H9 (cell line): Measurements from ENCODE around the gene KCNA4. TPM values are rescaled to one million over a fixed set of nuclear protein-coding genes. Genes with fewer than 3 reads are reported as not detected.

ENCODE experiments used
- DNase-seq: peaks from one replicate; pipeline ENCODE4 v3.0.0-alpha.2; 2017
- H2AFZ ChIP-seq: one replicate; pipeline ENCODE4 v1.6.1; 2013; ENCODE audit warnings: mild to moderate bottlenecking, low read length, control low read depth, moderate library complexity
- H2AK5ac ChIP-seq: 2 replicates; pipeline ENCODE4 v1.6.1; 2013; ENCODE audit warnings: low read length, control low read depth, mixed read lengths; ENCODE audit not compliant: insufficient read length
- H2BK120ac ChIP-seq: one replicate; pipeline ENCODE4 v1.6.1; 2013; ENCODE audit warnings: low read depth, mild to moderate bottlenecking, low read length, control low read depth, inconsistent platforms; ENCODE audit not compliant: poor library complexity, severe bottlenecking
- H2BK12ac ChIP-seq: 2 replicates; pipeline ENCODE4 v1.6.1; 2013; ENCODE audit warnings: low read length, control low read depth, mixed read lengths, low read depth; ENCODE audit not compliant: insufficient read length
- H2BK15ac ChIP-seq: 2 replicates; pipeline ENCODE4 v1.6.1; 2013; ENCODE audit warnings: low read depth, low read length, control low read depth
- H2BK20ac ChIP-seq: one replicate; pipeline ENCODE4 v1.6.1; 2013; ENCODE audit warnings: low read depth, mild to moderate bottlenecking, low read length, control low read depth, inconsistent platforms; ENCODE audit not compliant: poor library complexity, severe bottlenecking
- H2BK5ac ChIP-seq: 2 replicates; pipeline ENCODE4 v1.6.1; 2013; ENCODE audit warnings: low read length, control low read depth, mixed read lengths; ENCODE audit not compliant: insufficient read length
- H3K14ac ChIP-seq: 2 replicates; pipeline ENCODE4 v1.6.1; 2013; ENCODE audit warnings: low read length, control low read depth; ENCODE audit not compliant: insufficient read depth
- H3K18ac ChIP-seq: 2 replicates; pipeline ENCODE4 v1.6.1; 2013; ENCODE audit warnings: low read depth, mild to moderate bottlenecking, mixed read lengths, low read length, control low read depth; ENCODE audit not compliant: insufficient read length
- H3K23ac ChIP-seq: 2 replicates; pipeline ENCODE4 v1.6.1; 2013; ENCODE audit warnings: low read length, control low read depth, mixed read lengths, low read depth; ENCODE audit not compliant: insufficient read length
- H3K23me2 ChIP-seq: 2 replicates; pipeline ENCODE4 v1.6.1; 2013; ENCODE audit warnings: low read depth, mild to moderate bottlenecking, mixed read lengths, low read length, control low read depth; ENCODE audit not compliant: insufficient read length, poor library complexity, severe bottlenecking
- H3K27ac ChIP-seq: 2 replicates; pipeline ENCODE4 v1.5.1; 2013; ENCODE audit warnings: low read length, control low read depth, mixed read lengths, low read depth; ENCODE audit not compliant: insufficient read length
- H3K27me3 ChIP-seq: 2 replicates; pipeline ENCODE4 v1.6.1; 2013; ENCODE audit warnings: low read length, control low read depth, inconsistent platforms; ENCODE audit not compliant: insufficient read depth
- H3K4ac ChIP-seq: 2 replicates; pipeline ENCODE4 v1.6.1; 2013; ENCODE audit warnings: low read depth, mild to moderate bottlenecking, control low read depth, inconsistent platforms, low read length, moderate library complexity
- H3K4me1 ChIP-seq: 2 replicates; pipeline ENCODE4 v1.6.1; 2013; ENCODE audit warnings: low read length, control low read depth, inconsistent platforms; ENCODE audit not compliant: insufficient read depth
- H3K4me2 ChIP-seq: 2 replicates; pipeline ENCODE4 v1.6.1; 2013; ENCODE audit warnings: low read length, control low read depth, mixed read lengths; ENCODE audit not compliant: insufficient read length, insufficient read depth
- H3K56ac ChIP-seq: 2 replicates; pipeline ENCODE4 v1.6.1; 2013; ENCODE audit warnings: low read depth, mild to moderate bottlenecking, mixed read lengths, low read length, control low read depth; ENCODE audit not compliant: insufficient read length
- H3K79me1 ChIP-seq: 2 replicates; pipeline ENCODE4 v1.6.1; 2013; ENCODE audit warnings: low read depth, mild to moderate bottlenecking, moderate library complexity, low read length, control low read depth, inconsistent platforms; ENCODE audit not compliant: insufficient read depth, poor library complexity, severe bottlenecking
- H3K79me2 ChIP-seq: 2 replicates; pipeline ENCODE4 v1.6.1; 2013; ENCODE audit warnings: low read length, control low read depth, inconsistent platforms; ENCODE audit not compliant: insufficient read depth
- H3K9ac ChIP-seq: 2 replicates; pipeline ENCODE4 v1.6.1; 2013; ENCODE audit warnings: low read length, control low read depth, mixed read lengths; ENCODE audit not compliant: insufficient read length; ENCODE audit errors: extremely low read depth
- H3K9me3 ChIP-seq: one replicate; pipeline ENCODE4 v1.6.1; 2013; ENCODE audit warnings: low read depth, low read length, inconsistent platforms; ENCODE audit not compliant: control insufficient read depth
- H3T11ph ChIP-seq: one replicate; pipeline ENCODE4 v1.6.1; 2013; ENCODE audit warnings: mild to moderate bottlenecking, low read length, control low read depth, inconsistent platforms
- H4K20me1 ChIP-seq: one replicate; pipeline ENCODE4 v1.6.1; 2013; ENCODE audit not compliant: control insufficient read depth, insufficient read length, insufficient read depth
- H4K5ac ChIP-seq: 2 replicates; pipeline ENCODE4 v1.6.1; 2013; ENCODE audit warnings: low read depth, mild to moderate bottlenecking, mixed read lengths, low read length, control low read depth; ENCODE audit not compliant: insufficient read length
- H4K8ac ChIP-seq: replicated peaks from 2 replicates; pipeline ENCODE4 v1.6.1; 2013; ENCODE audit warnings: low read length, control low read depth, mixed read lengths, low read depth; ENCODE audit not compliant: insufficient read length
- H4K91ac ChIP-seq: 2 replicates; pipeline ENCODE4 v1.6.1; 2013; ENCODE audit warnings: low read depth, mild to moderate bottlenecking, moderate library complexity, mixed read lengths, low read length, control low read depth; ENCODE audit not compliant: insufficient read length
- H3K27ac Mint-ChIP-seq, 3 experiments: 2 replicates in 2 of 3; 3 replicates in 1 of 3; pipeline ENCODE4 v1.8.0; 2020 to 2021; ENCODE audit warnings: mixed read lengths in 3 of 3, mild to moderate bottlenecking in 1 of 3, moderate library complexity in 1 of 3
- H3K27me3 Mint-ChIP-seq: 2 replicates; pipeline ENCODE4 v1.8.0; 2021; ENCODE audit warnings: low read depth, mild to moderate bottlenecking, moderate library complexity, mixed read lengths
- H3K36me3 Mint-ChIP-seq, 3 experiments: 2 replicates in 2 of 3; 3 replicates in 1 of 3; pipeline ENCODE4 v1.8.0; 2020 to 2021; ENCODE audit warnings: low read depth in 3 of 3, mixed read lengths in 3 of 3; ENCODE audit not compliant: insufficient read depth in 1 of 3
- H3K4me1 Mint-ChIP-seq, 2 experiments: 2 replicates each; pipeline ENCODE4 v1.8.0; 2020; ENCODE audit warnings: mixed read lengths in 2 of 2
- H3K4me3 Mint-ChIP-seq, 2 experiments: 2 replicates in 1 of 2; 3 replicates in 1 of 2; pipeline ENCODE4 v1.8.0; 2020 to 2021; ENCODE audit warnings: mild to moderate bottlenecking in 2 of 2, mixed read lengths in 2 of 2, moderate library complexity in 1 of 2
- H3K9me3 Mint-ChIP-seq, 2 experiments: 2 replicates in 1 of 2; 3 replicates in 1 of 2; pipeline ENCODE4 v1.8.0; 2020; ENCODE audit warnings: mild to moderate bottlenecking in 2 of 2, mixed read lengths in 2 of 2, moderate library complexity in 1 of 2
- CTCF ChIP-seq: fragments of 200-600 bp; sonication (generic); conservative IDR thresholded peaks from 3 replicates; pipeline ENCODE4 v1.8.0; 2021; ENCODE audit warnings: antibody characterized with exemption, mild to moderate bottlenecking
- WGBS: extraction: QIAGEN DNeasy Blood & Tissue Kit; methylation state at CpG from one replicate; pipeline ENCODE4 v1.1.7; 2013; ENCODE audit warnings: missing lambda C conversion rate, low lambda C conversion rate, mixed read lengths; ENCODE audit not compliant: insufficient read length; ENCODE audit errors: extremely low coverage; 5-methylcytosine and 5-hydroxymethylcytosine counted together
- total RNA-seq: library from RNA; stranded (reverse); gene quantifications from 2 replicates; pipeline ENCODE4 v1.2.1, GENCODE V29; 2021

KCNA4 gene
- total RNA-seq, 1 experiment from 2014 or later: not detected

- no peaks in the 10 kb centered on the region for H3K79me2 ChIP-seq
- H3K56ac ChIP-seq: no peak overlapping the region
- TF ChIP-seq CTCF: peak; percentile 75
- H3K27ac ChIP-seq: no peak overlapping the region
- H3K23ac ChIP-seq: no peak overlapping the region
- no peak overlapping the region for H4K8ac ChIP-seq
- H3K4ac ChIP-seq: no peak overlapping the region
- no peak overlapping the region for H3K14ac ChIP-seq
- H4K91ac ChIP-seq: no peak overlapping the region
- H2BK20ac ChIP-seq: no peak overlapping the region
- no peak overlapping the region for H4K5ac ChIP-seq
- no peak overlapping the region for H2AK5ac ChIP-seq
- H3K9ac ChIP-seq: no peak overlapping the region
- H3K27me3 ChIP-seq: no peaks in the 10 kb centered on the region
- DNase-seq: peak; percentile 72
- Mint-ChIP-seq H3K4me3 (no peak overlapping the region), H3K27me3 (no peaks in the 10 kb centered on the region), H3K9me3 (no peaks in the 10 kb centered on the region; a peak in 1 of 5 replicates), H3K36me3 (no peaks in the 10 kb centered on the region), H3K27ac (no peak overlapping the region), H3K4me1 (peaks cover 39 to 40% of the 10 kb centered on the region in 2 experiments)
- peaks cover 5% of the 10 kb centered on the region; the same call in 1 of the 2 replicates for H3K4me1 ChIP-seq
- no peak overlapping the region for H3K18ac ChIP-seq
- no peaks in the 10 kb centered on the region for H3K23me2 ChIP-seq
- WGBS: no CpG with 5 or more reads among the region's 2 CpGs
- no peaks in the 10 kb centered on the region for H3K9me3 ChIP-seq
- no peak overlapping the region for H2BK5ac ChIP-seq
- no peak overlapping the region for H2BK120ac ChIP-seq
- H2BK12ac ChIP-seq: no peak overlapping the region
- H3K4me2 ChIP-seq: no peak overlapping the region
- H2BK15ac ChIP-seq: no peak overlapping the region
- no peaks in the 10 kb centered on the region for H4K20me1 ChIP-seq
- H2AFZ ChIP-seq: no peak overlapping the region
- H3T11ph ChIP-seq: no peak overlapping the region
- H3K79me1 ChIP-seq: no peaks in the 10 kb centered on the region
Observed at GRCh38 chr11:29962243-29962642, 54.6 kb downstream of the KCNA4 start.

Other genes with a start within 250 kb of the KCNA4 start
- not detected in 2 replicates for gene FSHB, start 214.0 kb upstream of the KCNA4 start, total RNA-seq